ENCODE measurements around the gene MPRIP.
"Not testable (repeated sequence)": the region's sequence is repeated elsewhere in the genome, so short reads cannot be mapped to it uniquely, and the experiment has no call there.

MPRIP gene

DNA sequence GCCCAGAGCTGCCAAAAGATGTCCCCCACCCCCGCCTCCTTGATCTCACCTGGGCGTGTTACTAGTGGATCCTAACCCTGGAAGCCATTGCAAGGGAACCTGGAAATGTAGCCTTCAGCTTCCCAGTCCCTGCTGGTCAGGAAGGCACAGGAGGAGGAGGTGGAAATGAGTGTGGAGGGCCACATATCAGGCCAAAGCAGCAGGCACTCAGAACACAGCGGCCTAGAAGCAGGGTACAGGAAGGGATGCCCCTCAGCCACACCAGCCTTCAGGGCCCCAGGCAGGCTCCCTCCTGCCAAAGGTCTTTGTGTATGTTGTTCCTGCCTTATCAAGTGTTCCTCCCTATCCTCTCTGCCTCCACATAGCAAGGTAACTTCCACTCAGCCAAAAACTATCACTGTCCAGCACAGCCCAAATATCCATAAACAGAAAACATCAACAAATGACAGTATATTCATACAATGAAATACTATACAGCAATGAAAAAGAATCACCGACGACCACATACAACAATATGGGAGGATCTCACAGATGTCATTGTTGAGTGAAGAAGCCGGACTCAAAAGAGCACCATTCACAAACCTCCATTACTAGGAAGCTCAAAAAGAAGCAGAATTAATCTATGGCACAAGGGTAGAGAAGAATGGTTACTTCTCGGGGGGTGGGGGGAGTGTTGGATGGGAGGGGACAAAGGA, 42.2 kb upstream of the MPRIP start:
- no peak for DNase-seq
- Histone ChIP-seq H3K27me3 (ENCODE audit: insufficient read depth, low read depth, severe bottlenecking) (no peaks in the 10 kb centered on the region), H3K36me3 (no peaks in the 10 kb centered on the region), H3K27ac (no peak overlapping the region), H3K4me3 (ENCODE audit: low read depth, low read length) (no peak overlapping the region), H3K9me3 (ENCODE audit: severe bottlenecking) (no peaks in the 10 kb centered on the region)
- TF ChIP-seq, protein P1, sequence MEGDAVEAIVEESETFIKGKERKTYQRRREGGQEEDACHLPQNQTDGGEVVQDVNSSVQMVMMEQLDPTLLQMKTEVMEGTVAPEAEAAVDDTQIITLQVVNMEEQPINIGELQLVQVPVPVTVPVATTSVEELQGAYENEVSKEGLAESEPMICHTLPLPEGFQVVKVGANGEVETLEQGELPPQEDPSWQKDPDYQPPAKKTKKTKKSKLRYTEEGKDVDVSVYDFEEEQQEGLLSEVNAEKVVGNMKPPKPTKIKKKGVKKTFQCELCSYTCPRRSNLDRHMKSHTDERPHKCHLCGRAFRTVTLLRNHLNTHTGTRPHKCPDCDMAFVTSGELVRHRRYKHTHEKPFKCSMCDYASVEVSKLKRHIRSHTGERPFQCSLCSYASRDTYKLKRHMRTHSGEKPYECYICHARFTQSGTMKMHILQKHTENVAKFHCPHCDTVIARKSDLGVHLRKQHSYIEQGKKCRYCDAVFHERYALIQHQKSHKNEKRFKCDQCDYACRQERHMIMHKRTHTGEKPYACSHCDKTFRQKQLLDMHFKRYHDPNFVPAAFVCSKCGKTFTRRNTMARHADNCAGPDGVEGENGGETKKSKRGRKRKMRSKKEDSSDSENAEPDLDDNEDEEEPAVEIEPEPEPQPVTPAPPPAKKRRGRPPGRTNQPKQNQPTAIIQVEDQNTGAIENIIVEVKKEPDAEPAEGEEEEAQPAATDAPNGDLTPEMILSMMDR (IDR thresholded peaks at IDR 0.05; ENCODE audit: low read depth, low read length), result no peak

DNA sequence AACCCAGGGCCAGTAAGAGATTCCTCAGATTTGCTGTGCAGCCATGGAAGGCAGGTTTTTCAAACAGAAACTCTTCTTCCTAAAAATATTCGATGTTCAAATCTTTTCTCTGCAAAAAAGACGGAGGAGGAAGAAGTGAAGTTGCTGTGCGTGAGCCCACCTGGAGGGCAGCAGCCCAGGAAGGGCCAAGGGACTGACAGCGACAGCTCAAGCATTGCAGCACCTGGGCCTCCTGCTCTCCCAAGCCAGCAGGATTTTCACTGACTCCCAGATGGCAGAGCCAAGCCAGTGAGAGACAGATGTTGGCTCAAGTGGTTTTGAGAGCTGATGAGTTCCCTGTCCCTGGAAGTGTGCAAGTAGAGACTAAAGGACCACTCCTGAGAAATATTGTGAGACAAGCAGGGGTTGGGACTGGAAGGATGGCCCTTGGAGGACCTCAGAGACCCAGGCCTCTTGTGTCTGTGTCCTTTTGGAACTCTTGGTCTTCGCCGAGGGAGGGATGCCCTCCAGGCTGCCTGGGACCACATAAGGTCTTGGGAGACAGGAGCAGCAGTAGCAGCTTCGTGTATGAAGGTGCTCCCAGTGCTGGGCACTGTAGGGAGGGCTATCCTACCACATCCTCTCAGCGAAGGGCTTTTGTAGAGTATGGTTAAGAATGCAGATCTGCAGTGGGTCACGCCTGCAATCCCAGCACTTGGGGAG, 41.0 kb upstream of the MPRIP start:
- Histone ChIP-seq H3K4me3 (ENCODE audit: low read depth, low read length) (no peak overlapping the region), H3K36me3 (no peaks in the 10 kb centered on the region), H3K9me3 (ENCODE audit: severe bottlenecking) (no peaks in the 10 kb centered on the region), H3K27me3 (ENCODE audit: insufficient read depth, low read depth, severe bottlenecking) (no peaks in the 10 kb centered on the region), H3K27ac (no peak overlapping the region)
- no peak for DNase-seq
- TF ChIP-seq, protein P1 (IDR thresholded peaks at IDR 0.05; ENCODE audit: low read depth, low read length), result no peak

DNA sequence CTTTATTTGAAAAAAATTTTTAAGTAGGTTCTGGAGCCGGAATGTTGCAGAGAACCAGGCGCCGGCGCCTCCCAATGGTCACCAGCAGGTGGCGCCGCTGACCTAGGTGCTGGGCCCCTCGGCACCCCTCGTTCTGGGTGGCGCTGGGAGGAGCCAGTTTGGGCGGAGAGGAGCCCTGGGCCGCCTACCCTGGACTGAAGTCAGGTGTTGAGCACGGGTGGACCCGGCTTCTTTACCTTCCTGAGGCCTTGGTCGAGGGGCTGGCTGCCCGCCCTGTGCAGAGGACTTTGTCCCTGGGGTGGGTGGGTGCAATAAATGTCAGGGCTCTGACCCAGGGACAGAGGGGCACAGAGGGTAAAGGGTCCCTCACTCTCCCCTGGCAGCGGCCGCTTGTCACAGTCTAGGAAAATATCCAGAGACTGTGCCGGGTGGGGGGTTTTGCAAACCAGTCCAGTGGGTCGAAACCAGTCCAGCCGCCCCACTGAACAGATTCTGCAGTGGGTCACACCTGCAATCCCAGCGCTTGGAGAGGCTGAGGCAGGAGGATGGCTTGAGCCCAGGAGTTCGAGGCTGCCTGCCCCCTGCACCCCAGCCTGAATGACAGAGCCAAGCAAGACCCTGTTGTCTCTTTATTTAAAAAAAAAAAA, 40.3 kb upstream of the MPRIP start:
- no peak overlapping the region for H3K27ac ChIP-seq
- peak; percentile 78 for DNase-seq
- TF ChIP-seq, protein P1 (IDR thresholded peaks at IDR 0.05; ENCODE audit: low read depth, low read length), result peak; percentile 85
- H3K4me3 ChIP-seq (ENCODE audit: low read depth, low read length), result no peak overlapping the region
- H3K9me3 ChIP-seq (ENCODE audit: severe bottlenecking), result no peaks in the 10 kb centered on the region
- no peaks in the 10 kb centered on the region for H3K36me3 ChIP-seq
- no peaks in the 10 kb centered on the region for H3K27me3 ChIP-seq (ENCODE audit: insufficient read depth, low read depth, severe bottlenecking)

DNA sequence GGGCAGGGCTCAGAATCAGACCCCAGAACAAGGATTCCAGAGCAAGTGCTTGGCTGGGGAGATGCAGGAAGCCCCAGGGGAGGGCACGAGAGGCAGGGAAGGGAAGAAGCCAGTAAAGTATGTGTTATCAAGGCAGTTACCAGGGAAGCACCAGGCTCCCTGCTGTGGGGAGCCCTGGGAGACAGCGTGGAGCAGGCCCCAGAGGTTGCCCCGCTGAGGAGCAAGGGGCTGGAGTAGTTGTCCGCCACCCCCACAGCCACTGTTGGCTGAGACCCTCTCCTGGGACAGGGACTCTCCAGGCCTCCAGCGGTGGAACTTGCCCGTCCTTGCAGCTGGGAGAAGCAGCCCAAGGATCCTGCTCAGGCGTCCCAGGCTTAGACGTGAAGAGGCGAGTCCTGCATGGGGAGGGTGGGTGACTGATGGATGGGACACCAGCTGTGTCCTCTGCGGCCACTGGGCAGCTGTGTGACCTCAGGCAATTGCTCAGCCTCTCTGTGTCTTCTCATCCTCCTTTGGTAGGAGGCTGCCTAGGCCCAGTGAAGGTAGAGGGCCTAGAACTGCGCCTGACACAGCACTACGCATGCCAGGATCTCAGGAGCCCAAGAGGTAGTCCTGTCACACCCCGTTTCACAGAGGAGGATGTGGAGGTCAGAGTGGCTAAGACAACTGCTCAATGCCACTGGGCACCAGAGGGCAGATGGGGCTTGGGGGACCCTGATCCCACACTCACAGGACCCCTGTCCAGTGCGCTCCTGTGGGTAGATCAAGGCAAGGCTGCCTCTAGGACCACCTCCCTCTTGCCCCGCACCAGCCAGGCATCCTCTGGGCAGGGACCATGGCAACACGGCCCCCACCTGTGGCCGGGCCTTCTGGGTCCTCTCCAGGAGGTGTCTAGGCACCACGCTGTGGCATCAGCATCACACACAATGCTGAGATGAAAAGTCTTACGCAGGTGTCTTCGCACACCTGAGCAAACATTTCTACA, 39.2 kb upstream of the MPRIP start:
- not testable (repeated sequence) for DNase-seq; H3K9me3 ChIP-seq (ENCODE audit: severe bottlenecking); H3K27me3 ChIP-seq (ENCODE audit: insufficient read depth, low read depth, severe bottlenecking); H3K36me3 ChIP-seq; H3K27ac ChIP-seq; H3K4me3 ChIP-seq (ENCODE audit: low read depth, low read length)

DNA sequence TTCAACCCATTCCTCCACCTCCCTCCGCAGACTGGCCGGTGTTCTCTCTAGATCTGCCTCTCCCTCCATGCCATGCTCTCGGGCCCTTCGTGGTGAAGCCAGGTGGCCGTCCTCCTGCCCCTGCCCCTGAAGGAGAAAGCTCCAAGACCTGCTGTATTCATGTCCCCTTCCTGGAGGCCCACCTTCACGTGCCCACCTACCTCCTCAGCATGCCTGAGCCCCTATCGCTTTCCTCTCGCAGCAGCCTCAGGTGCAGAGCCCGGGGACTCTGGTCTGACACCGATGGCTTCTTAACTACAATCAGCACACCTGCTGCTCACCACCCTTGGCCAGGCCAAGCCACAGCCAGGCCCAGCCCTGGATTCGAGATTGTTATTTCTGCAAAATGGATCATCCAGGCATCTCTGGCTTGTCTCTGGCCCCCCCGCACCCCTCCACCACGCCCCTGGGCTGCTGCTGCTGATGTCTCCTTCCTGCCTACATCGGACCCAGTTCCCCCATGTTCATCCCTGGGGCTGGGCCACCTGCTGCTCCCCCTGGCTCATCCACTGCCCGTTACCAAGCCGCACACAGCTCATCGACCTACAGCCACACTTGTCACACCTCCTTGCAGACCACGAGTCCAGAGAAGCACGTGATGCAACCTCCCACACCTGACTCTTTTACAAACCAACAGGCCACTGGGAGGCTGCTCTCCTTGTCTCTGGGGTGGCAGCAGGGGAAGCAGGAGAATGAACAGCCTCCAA, 37.8 kb upstream of the MPRIP start:
- no peaks in the 10 kb centered on the region for H3K36me3 ChIP-seq
- no peak for DNase-seq
- TF ChIP-seq, protein P1 (IDR thresholded peaks at IDR 0.05; ENCODE audit: low read depth, low read length), result no peak
- H3K4me3 ChIP-seq (ENCODE audit: low read depth, low read length), result no peak overlapping the region
- no peak overlapping the region for H3K27ac ChIP-seq
- no peaks in the 10 kb centered on the region for H3K27me3 ChIP-seq (ENCODE audit: insufficient read depth, low read depth, severe bottlenecking)
- no peaks in the 10 kb centered on the region for H3K9me3 ChIP-seq (ENCODE audit: severe bottlenecking)

DNA sequence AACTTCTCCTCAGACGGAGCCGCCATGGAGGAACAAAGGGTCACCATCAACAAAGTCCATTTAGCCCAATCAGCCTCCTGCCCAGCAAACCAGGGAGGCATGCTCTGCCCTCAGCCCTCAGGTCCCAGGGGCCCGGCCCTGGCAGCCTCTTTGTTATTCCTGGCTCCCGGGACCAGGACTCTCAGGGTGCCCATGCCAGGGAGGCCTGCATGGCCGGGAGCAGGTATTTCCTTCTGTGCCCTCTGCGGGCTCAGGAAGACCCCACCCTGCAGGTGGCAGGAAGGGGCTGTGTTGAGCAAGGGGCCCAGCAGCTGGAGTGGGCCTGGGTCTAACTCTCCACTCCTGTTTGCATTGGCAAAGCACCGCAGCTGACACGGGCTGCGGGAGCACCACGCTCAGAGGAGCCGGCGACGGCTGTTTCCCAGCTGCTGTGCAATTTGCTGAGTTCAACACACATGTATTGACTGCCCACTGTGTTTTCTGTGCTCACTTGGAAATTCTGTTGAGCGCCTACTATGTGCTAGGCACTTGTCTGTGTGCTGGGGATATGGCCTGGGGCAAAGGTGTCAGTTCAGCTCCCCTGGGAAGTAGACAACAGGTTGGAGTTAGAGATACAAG, 37.2 kb upstream of the MPRIP start:
- H3K4me3 ChIP-seq (ENCODE audit: low read depth, low read length); H3K9me3 ChIP-seq (ENCODE audit: severe bottlenecking); H3K27ac ChIP-seq; H3K27me3 ChIP-seq (ENCODE audit: insufficient read depth, low read depth, severe bottlenecking); DNase-seq; H3K36me3 ChIP-seq: not testable (repeated sequence)

DNA sequence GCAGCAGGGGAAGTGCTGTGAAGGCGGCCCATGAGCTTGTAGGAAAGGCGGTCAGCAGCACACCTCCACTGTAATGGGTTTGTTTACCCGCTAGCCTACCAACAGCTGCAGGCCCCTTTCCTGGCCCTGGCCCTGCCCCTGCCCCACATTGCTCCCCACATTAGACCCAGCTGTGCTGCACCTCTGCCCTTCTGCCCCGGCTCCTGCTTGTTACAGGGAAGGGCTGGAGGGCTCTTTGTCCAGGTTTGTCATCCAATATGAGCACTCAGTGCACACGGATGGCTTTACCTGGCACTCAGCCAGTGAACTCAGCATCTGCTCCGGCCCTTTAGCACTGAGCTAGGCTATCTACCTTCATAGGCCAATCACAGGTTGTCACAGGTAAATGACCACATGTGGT, 34.4 kb upstream of the MPRIP start:
- H3K36me3 ChIP-seq; H3K4me3 ChIP-seq (ENCODE audit: low read depth, low read length); H3K9me3 ChIP-seq (ENCODE audit: severe bottlenecking); H3K27me3 ChIP-seq (ENCODE audit: insufficient read depth, low read depth, severe bottlenecking); DNase-seq; H3K27ac ChIP-seq: not testable (repeated sequence)

DNA sequence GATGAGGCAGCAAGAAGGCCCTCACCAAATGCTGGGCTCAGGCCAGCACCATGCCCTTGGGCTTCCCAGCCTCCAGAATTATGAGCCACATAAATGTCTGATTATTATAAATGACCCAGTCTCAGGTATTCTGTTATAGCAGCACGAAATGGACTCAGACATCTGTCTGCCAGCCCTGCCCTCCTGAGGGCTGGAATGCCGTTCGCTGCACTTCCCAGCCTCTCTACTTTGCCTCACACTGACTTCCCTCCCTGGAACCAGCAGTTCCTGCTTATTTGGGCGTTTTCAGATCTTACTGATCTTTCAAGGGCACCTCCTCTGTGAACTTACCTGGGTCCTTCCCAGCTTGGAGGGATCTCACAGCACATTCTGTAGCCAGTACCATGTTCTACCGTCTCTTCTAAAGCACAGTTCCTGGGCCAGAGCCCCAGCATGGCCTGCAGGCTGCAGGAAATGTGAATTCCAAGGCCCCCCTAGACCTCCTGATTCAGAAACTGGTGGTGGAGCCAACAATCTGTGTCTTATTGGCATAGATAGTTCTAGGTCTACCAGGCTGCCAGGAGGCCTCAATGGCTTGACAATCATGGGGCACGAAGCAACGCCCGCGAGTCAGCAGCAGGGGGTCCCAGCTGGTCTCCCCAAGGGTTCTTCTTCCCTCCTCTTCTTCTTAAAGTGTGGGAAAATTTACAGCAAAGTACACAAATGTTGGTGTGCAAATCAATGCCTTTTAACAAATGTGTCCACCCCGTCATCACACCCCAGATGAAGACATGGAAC, 33.4 kb upstream of the MPRIP start:
- H3K4me3 ChIP-seq (ENCODE audit: low read depth, low read length); DNase-seq; H3K9me3 ChIP-seq (ENCODE audit: severe bottlenecking); H3K36me3 ChIP-seq; H3K27ac ChIP-seq; H3K27me3 ChIP-seq (ENCODE audit: insufficient read depth, low read depth, severe bottlenecking): not testable (repeated sequence)
